ENCODE results near the gene GNB1. TPM values are rescaled to one million over a fixed set of nuclear protein-coding genes. Genes with fewer than 3 reads are reported as not detected.

GNB1 gene
- total RNA-seq, 3 donors from 2014 or later (not counting 1 experiment from before 2014, with no cell fraction given): 285 to 304 (median 289) TPM

- H3K4me1 Mint-ChIP-seq: peaks cover 21 to 26% of the 10 kb centered on the region in 2 donors
- no peaks in the 10 kb centered on the region for H3K36me3 Mint-ChIP-seq
- no peak overlapping the region for H3K4me3 Mint-ChIP-seq
- no peak overlapping the region for H3K27ac ChIP-seq (ENCODE audit: low read length)
- H3K9me3 Mint-ChIP-seq: no peaks in the 10 kb centered on the region
- no peaks in the 10 kb centered on the region for H3K9me3 ChIP-seq (ENCODE audit: control insufficient read depth, insufficient read depth, low read length)
- H3K27me3 Mint-ChIP-seq (ENCODE audit: low read depth in 2 of 2): no peaks in the 10 kb centered on the region
- intact Hi-C loops (cut with micrococcal nuclease): no loop called here
- TF ChIP-seq CTCF (IDR thresholded peaks at IDR 0.05): no peak
- H3K36me3 ChIP-seq (ENCODE audit: control insufficient read depth, insufficient read depth, low read length): peaks cover 58% of the 10 kb centered on the region
- H3K27me3 ChIP-seq (ENCODE audit: control insufficient read depth, insufficient read depth, low read length): no peaks in the 10 kb centered on the region
- no peak overlapping the region for H3K4me3 ChIP-seq (ENCODE audit: low read length)
- no peak for ATAC-seq
- H3K27ac Mint-ChIP-seq: no peak overlapping the region
- H3K4me1 ChIP-seq (ENCODE audit: control insufficient read depth, insufficient read depth, low read length): peaks cover 26% of the 10 kb centered on the region
- DNase-seq: no peak
- WGBS (ENCODE audit: insufficient coverage): 90% methylated on average over 32 of the region's 33 CpGs
Measured at GRCh38 chr1:1756661-1757421, 134.0 kb downstream of the GNB1 start.

- WGBS (ENCODE audit: insufficient coverage): 94% methylated on average over 15 of the region's 15 CpGs
- H3K27me3 Mint-ChIP-seq (ENCODE audit: low read depth in 2 of 2): no peaks in the 10 kb centered on the region
- H3K27ac ChIP-seq (ENCODE audit: low read length): no peak overlapping the region
- H3K9me3 ChIP-seq (ENCODE audit: control insufficient read depth, insufficient read depth, low read length): no peaks in the 10 kb centered on the region
- ATAC-seq (no peak), DNase-seq (no peak)
- H3K4me3 Mint-ChIP-seq: no peak overlapping the region
- peaks cover 49% of the 10 kb centered on the region for H3K36me3 ChIP-seq (ENCODE audit: control insufficient read depth, insufficient read depth, low read length)
- H3K4me1 ChIP-seq (ENCODE audit: control insufficient read depth, insufficient read depth, low read length): peaks cover 26% of the 10 kb centered on the region
- H3K27me3 ChIP-seq (ENCODE audit: control insufficient read depth, insufficient read depth, low read length): no peaks in the 10 kb centered on the region
- no peak overlapping the region for H3K27ac Mint-ChIP-seq
- no peak overlapping the region for H3K4me3 ChIP-seq (ENCODE audit: low read length)
- no peaks in the 10 kb centered on the region for H3K9me3 Mint-ChIP-seq
- H3K4me1 Mint-ChIP-seq: peaks cover 21 to 23% of the 10 kb centered on the region in 2 donors
- H3K36me3 Mint-ChIP-seq: no peaks in the 10 kb centered on the region
- intact Hi-C loops (cut with micrococcal nuclease): no loop called here
- TF ChIP-seq CTCF (IDR thresholded peaks at IDR 0.05): no peak
Measured at GRCh38 chr1:1755852-1756251, 135.0 kb downstream of the GNB1 start.

DNA sequence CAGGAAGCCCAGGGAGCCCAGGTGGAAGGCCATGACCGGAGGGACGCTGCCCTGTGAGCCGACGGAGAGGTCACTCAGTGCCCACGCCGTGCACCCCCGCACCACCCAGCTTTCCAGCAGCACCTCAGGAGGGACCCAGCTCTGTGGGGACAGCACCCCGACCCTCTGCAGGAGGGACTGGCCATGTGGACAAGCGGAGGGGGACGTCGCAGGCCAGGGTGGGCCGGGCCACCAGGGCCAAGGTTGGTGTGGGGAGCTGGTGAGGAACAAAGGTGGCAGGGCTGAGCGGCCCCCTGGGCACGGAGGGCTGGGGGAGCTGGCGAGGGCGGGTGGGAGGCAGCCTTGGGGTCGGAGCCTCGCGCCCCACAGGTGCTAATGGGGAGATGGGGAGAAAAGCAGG, 135.5 kb downstream of the GNB1 start:
- no peak overlapping the region for H3K27ac ChIP-seq (ENCODE audit: low read length)
- peaks cover 26% of the 10 kb centered on the region for H3K4me1 ChIP-seq (ENCODE audit: control insufficient read depth, insufficient read depth, low read length)
- Mint-ChIP-seq H3K27ac (no peak overlapping the region), H3K4me1 (peaks cover 21 to 23% of the 10 kb centered on the region in 2 donors), H3K27me3 (ENCODE audit: low read depth in 2 of 2) (no peaks in the 10 kb centered on the region), H3K9me3 (no peaks in the 10 kb centered on the region), H3K36me3 (no peaks in the 10 kb centered on the region), H3K4me3 (no peak overlapping the region)
- no peaks in the 10 kb centered on the region for H3K9me3 ChIP-seq (ENCODE audit: control insufficient read depth, insufficient read depth, low read length)
- no peak overlapping the region for H3K4me3 ChIP-seq (ENCODE audit: low read length)
- 93% methylated on average over 19 of the region's 19 CpGs for WGBS (ENCODE audit: insufficient coverage)
- intact Hi-C loops (cut with micrococcal nuclease): no loop called here
- DNase-seq: no peak
- ATAC-seq: no peak
- TF ChIP-seq CTCF (IDR thresholded peaks at IDR 0.05): no peak
- H3K27me3 ChIP-seq (ENCODE audit: control insufficient read depth, insufficient read depth, low read length): no peaks in the 10 kb centered on the region
- H3K36me3 ChIP-seq (ENCODE audit: control insufficient read depth, insufficient read depth, low read length): peaks cover 45% of the 10 kb centered on the region

Measured in natural killer cell (primary cell).